GM18951 (cell line): ENCODE measurements around the gene STAU1.
"Not testable (repeated sequence)": the region's sequence is repeated elsewhere in the genome, so short reads cannot be mapped to it uniquely, and the experiment has no call there.

Experiments
- POLR2A ChIP-seq: IDR thresholded peaks from 4 replicates; pipeline ENCODE4 v1.6.1; 2011; ENCODE audit warnings: mild to moderate bottlenecking; ENCODE audit not compliant: insufficient read length, insufficient read depth; ENCODE audit errors: extremely low read depth
- in situ Hi-C: fragments of 300-500 bp; cut with MboI; formaldehyde crosslinking; loops from one replicate; pipeline ENCODE4 v1.12.0; 2022; ENCODE audit warnings: low sequenced_read_pairs, mixed read lengths, inconsistent platforms; ENCODE audit not compliant: unreplicated experiment

Gene STAU1

GRCh38 chr20:49110767-49111694 lies 77.1 kb downstream of the STAU1 start:
- no peak for TF ChIP-seq POLR2A
- in situ Hi-C loops = no loop called here

- no peak for TF ChIP-seq POLR2A
Observed at GRCh38 chr20:49106328-49106727, 81.8 kb downstream of the STAU1 start.

GRCh38 chr20:49104979-49105547 lies 83.1 kb downstream of the STAU1 start:
- in situ Hi-C loops = not testable (repeated sequence)

More at GRCh38 chr20:49106328-49106727, 81.8 kb downstream of the STAU1 start:
- in situ Hi-C loops = no loop called here

GRCh38 chr20:49104365-49104648 lies 83.8 kb downstream of the STAU1 start:
- in situ Hi-C loops = no loop called here
- no peak for TF ChIP-seq POLR2A

GRCh38 chr20:49103647-49104364 lies 84.3 kb downstream of the STAU1 start:
- TF ChIP-seq POLR2A = no peak
- in situ Hi-C loops = no loop called here

GRCh38 chr20:49103019-49103418 lies 85.1 kb downstream of the STAU1 start:
- in situ Hi-C loops = no loop called here
- no peak for TF ChIP-seq POLR2A

- in situ Hi-C loops = no loop called here
Observed at GRCh38 chr20:49100972-49101371, 87.2 kb downstream of the STAU1 start.

GRCh38 chr20:49100292-49100691 lies 87.8 kb downstream of the STAU1 start:
- in situ Hi-C loops = not testable (repeated sequence)

More at GRCh38 chr20:49100972-49101371, 87.2 kb downstream of the STAU1 start:
- no peak for TF ChIP-seq POLR2A

GRCh38 chr20:49099011-49099410 lies 89.1 kb downstream of the STAU1 start:
- in situ Hi-C loops = no loop called here
- TF ChIP-seq POLR2A = no peak

- in situ Hi-C loops = no loop called here
- no peak for TF ChIP-seq POLR2A
Observed at GRCh38 chr20:49098136-49098535, 90.0 kb downstream of the STAU1 start.

- in situ Hi-C loops = no loop called here
Observed at GRCh38 chr20:49097159-49097558, 91.0 kb downstream of the STAU1 start.

GRCh38 chr20:49096203-49096730 lies 91.9 kb downstream of the STAU1 start:
- in situ Hi-C loops = no loop called here
- TF ChIP-seq POLR2A = no peak

More at GRCh38 chr20:49097159-49097558, 91.0 kb downstream of the STAU1 start:
- TF ChIP-seq POLR2A = no peak

GRCh38 chr20:49091762-49092161 lies 96.4 kb downstream of the STAU1 start:
- in situ Hi-C loops = no loop called here
- no peak for TF ChIP-seq POLR2A

- no peak for TF ChIP-seq POLR2A
- in situ Hi-C loops = no loop called here
Observed at GRCh38 chr20:49091104-49091503, 97.0 kb downstream of the STAU1 start.

GRCh38 chr20:49082295-49082694 lies 105.8 kb downstream of the STAU1 start:
- in situ Hi-C loops = not testable (repeated sequence)
